ENCODE results near the gene PDE9A.
"Not testable (repeated sequence)": the region's sequence is repeated elsewhere in the genome, so short reads cannot be mapped to it uniquely, and the experiment has no call there.

The PDE9A gene

DNA sequence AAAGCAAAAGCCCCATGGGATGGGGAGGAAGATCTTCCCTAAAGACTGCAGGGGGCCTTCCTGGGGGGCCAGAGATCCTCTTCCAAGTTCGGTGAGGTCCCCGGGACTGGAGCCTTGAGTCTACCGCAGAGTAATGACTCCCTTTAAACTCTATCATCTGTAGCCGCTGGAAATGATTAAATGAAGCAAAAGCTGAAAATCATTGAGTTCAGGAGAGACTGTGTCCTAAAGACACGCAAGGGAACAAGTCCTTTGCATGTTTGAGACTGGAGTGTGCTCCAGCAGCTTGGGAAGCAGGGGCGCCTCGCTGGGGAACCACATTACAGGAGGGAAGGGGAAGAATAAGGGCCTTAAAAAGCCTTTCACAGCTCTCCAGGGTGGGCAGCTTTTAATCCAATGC, 155.8 kb downstream of the PDE9A start:
- DNase-seq = no peak

DNA sequence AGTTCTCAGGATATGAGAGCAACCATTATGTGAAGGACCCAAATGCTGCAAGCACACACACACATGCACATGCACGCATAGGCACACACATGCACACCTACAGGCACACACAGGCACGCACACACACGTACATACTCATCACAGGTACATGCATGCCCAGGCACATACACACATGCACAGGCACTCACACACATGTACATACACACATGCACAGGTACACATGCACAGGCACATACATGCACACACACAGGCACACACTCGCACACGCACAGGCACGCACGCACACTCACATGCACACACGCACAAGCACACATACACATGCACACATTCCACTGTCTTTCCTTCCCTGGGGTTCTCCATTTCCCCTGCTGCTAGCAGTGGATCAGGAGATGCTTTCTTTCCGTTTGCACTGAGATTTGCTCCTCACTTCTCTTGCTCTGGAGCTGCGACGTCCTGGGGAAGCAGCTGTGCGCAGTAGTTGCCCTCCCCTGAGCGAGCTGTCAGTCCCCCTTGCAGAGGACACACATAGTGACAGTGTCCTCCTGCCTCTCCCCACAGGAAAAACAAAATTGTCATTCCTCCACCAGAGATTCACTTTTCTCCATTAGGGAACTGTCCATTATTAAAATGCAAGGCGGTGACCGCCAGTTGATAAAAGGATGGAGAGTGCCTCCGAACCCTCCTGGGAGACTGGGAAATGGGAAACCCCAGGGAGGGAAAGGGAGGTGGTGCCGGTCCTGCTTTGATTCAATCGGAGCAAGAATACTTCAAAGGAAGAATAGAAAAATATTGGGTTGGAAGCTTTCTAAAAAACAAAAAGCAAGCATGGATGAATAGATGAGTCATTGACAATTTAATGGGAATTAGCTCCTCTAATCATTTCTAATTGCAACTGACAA, 156.4 kb downstream of the PDE9A start:
- no peak for DNase-seq

DNA sequence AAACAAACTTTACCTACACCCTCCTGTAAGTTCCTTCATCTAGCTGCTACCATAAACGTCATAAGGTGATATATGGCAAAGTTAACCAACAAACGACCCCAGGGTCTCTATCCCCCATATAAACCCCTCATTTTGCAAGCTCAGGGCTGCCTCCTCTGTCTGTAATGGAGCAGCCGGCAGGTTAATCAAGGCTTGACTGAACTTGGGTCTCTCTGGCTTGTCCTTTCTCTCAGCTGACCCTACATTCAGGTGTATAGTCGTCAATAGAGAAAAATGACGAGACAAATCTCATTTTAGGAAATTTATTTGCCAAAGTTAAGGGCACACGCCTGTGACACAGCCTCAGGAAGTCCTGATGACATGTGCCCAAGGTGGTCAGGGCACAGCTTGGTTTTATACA, 158.5 kb downstream of the PDE9A start:
- no peak for DNase-seq

DNA sequence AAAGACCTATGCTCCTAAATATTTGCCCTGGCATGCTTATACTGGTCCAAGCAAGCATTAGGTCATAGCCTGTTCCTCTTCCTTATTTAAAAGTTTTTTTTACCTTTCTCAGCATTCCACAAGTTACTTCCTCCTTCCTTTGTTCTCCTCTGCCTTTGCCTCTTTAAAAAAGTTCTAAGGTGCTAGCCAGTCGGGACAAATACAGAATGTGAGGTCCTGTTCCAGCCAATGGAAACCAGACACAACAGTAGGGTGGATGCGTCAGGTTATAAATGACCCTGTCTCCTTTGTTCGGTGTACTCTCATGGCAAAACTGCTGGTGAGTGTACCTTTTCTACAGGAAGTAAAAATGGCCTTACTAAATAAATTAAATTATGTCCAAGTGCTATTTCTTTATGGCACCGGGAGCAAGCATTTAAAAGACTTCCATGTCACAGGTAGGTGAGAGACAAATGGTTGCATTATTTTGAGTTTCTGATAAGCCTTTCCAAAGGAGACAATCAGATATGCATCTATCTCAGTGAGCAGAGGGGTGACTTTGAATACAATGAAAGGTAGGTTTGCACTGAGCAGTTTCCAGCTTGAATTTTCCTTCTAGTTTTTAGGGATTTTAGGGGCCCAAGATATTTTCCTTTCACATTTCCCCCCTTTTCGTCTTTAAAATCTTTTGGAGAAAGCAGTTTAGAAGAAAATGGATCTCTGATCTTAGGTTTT, 159.3 kb downstream of the PDE9A start:
- DNase-seq = not testable (repeated sequence)

DNA sequence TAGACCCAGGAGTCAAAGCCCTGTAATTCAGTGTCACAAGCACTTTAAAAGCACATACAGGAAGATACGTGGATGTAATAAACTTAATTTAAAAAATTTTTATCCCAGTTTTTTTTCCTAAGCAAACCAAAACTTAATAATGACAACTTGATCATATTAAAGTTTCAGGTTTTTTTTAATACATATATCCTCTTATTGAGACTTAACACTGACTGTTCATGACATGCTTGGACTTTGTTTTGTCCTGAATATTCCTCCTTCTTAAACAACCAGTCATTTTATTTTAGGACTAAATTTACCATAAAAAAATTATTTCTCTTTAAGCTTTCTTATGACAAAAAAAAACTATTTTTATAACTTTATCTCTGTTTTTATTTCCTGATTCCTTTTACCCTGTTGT, 161.8 kb downstream of the PDE9A start:
- no peak for DNase-seq

DNA sequence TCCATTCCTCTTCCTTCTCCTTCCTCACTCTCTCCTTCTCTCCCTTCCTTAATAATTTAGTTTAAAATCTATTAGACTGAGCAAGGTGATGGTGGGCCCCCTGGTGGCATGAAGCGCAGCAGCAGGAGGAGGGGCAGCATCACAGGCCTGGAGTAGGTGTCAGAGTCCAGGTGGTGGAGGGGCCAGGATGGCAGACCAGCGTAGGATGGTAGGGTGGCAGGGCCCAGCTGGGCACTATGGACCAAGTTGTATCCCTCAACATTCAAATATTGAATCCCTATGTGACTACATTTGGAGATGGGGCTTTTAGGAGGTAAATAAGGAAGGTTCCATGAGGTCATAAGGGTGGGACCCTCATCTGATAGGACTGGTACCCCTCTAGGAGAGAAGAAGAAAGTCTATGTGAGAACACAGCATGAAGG, 164.9 kb downstream of the PDE9A start:
- peak; percentile 70 for DNase-seq

DNA sequence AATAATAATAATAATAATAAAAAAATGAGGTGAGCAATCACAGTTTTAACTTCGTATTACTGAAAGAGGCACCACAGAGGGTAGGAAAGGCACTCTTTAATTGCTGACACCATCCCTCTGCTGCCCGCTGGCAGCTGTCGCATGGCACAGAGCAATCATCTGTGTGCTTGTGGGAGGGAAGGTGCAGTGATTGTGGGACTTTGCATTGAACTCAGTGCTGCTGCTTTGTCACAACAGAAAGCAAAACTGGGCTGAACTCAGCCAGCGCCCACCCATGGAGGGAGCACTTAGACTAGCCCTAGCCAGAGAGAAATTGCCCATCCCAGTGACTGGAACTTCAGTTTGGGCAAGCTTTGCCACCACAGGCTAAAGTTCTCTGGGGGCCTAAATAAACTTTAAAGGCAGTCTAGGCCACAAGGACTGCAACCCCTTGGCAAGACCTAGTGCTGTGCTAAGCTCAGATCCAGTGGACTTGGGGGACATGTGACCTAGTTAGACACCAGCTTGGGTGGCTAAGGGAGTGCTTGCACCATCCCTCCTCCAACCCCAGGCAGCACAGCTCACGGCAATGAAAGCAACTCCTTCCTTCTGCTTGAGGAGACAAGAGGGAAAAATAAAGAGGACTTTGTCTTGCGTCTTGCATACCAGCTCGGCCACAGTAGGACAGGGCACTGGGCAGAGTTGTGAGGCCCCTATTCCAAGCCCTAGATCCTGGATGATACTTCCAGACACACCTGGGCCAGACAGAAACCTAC, 166.6 kb downstream of the PDE9A start:
- DNase-seq = no peak

DNA sequence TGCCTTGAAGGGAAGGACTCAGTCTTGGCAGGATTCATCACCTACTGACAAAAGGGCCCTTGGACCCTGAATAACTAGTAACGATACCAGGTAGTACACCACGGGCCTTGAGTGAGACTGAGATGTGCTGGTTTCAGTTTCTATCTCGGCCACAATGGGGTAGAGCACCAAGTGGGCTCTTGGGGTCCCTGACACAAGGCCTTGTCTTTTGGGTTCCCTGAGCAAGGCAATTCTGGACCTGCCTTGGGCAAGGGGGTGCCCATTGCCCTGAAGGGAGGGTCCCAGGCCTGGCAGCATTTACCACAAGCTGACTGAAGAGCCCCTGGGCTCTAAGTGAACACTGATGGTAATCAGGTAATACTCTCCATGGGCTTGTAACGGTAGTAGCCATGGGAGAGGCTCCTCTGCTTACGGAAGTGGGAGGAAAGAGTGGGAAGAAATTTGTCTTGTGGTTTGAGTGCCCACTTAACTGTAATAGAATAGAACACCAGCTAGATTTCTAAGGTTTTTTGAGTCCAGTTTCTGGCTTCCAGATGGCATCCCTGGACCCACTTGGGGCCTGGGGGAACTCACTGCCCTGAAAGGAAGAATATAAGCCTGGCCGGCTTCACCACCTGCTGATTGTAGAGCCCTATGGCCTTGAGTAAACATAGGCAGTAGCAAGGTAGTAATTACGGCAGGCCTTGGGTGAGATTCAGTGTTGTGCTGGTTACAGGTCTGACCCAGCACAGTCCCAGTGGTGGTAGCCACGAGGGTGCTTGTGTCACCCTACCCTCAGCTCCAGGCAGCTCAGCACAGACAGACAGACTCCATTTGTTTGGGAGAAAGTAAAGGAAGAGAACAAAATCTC, 167.4 kb downstream of the PDE9A start:
- DNase-seq = no peak
